Right lobe of liver (tissue), 6 donors: Measurements from ENCODE around the gene KRTAP5-4. TPM values are rescaled to one million over a fixed set of nuclear protein-coding genes. Genes with fewer than 3 reads are reported as not detected.
"Not testable (repeated sequence)": the region's sequence is repeated elsewhere in the genome, so short reads cannot be mapped to it uniquely, and the experiment has no call there.

Source experiments
- ATAC-seq, 4 donors: fragments of 200-7000 bp; cut with Tn5 transposase; one replicate each; pipeline ENCODE4 v1.9.1; 2020; ENCODE audit warnings: mild to moderate bottlenecking in 4 of 4, moderate library complexity in 4 of 4
- DNase-seq, 3 donors: peaks; one replicate each; pipeline ENCODE4 v3.0.0-alpha.2; 2020
- H3K27ac ChIP-seq, 3 donors: fragments of 200-600 bp; one replicate each; pipeline ENCODE4 v1.8.0; 2022
- H3K27me3 ChIP-seq, 2 donors: fragments of 200-600 bp; one replicate each; pipeline ENCODE4 v1.8.0; 2022
- H3K36me3 ChIP-seq, 4 donors: fragments of 200-600 bp; sonication (generic) in 1 of 4; one replicate each; pipeline versions ENCODE4 v1.5.1 to v1.8.0; 2017 to 2022; ENCODE audit warnings: control low read depth in 1 of 4
- H3K4me1 ChIP-seq, 4 donors: fragments of 200-600 bp; sonication (generic) in 1 of 4; one replicate each; pipeline versions ENCODE4 v1.5.1 to v1.8.0; 2017 to 2022; ENCODE audit warnings: control low read depth in 1 of 4
- H3K4me3 ChIP-seq, 3 donors: fragments of 200-600 bp; one replicate each; pipeline ENCODE4 v1.8.0; 2022
- H3K9me3 ChIP-seq, 4 donors: fragments of 200-600 bp; sonication (generic) in 1 of 4; one replicate each; pipeline versions ENCODE4 v1.5.1 to v1.8.0; 2017 to 2022; ENCODE audit warnings: control low read depth in 1 of 4
- POLR2A ChIP-seq: fragments of 450-650 bp; IDR thresholded peaks from one replicate; pipeline ENCODE4 v1.6.1; 2017; ENCODE audit warnings: antibody characterized with exemption, mild to moderate bottlenecking
- WGBS: methylation state at CpG from one replicate; pipeline ENCODE4 v1.1.6; 2018; ENCODE audit warnings: low coverage, low lambda C conversion rate; ENCODE audit not compliant: insufficient coverage; ENCODE audit errors: missing lambda C conversion rate; 5-methylcytosine and 5-hydroxymethylcytosine counted together
- intact Hi-C, 2 donors: fragments of 100-400 bp; cut with DNase I; formaldehyde crosslinking; loops; one replicate each; pipeline versions ENCODE4 v1.11.2 to v1.14.1; 2022
- total RNA-seq, 6 experiments: library from RNA; depleted of rRNA in 2 of 6; stranded (reverse); fragments of >200 nt in 2 of 6; fragmentation: NEBNext Ultra II Directional in 3 of 6; extraction: Animal tissue kit (Norgen Biotek cat#: 25700) in 3 of 6; gene quantifications; one replicate each; pipeline versions ENCODE4 v1.1.0 to v1.2.4, GENCODE V29; 2016 to 2023
- TF ChIP-seq, protein P1 (sequence below), 4 donors: fragments of 200-600 bp in 3 of 4; fragments of 450-650 bp in 1 of 4; IDR thresholded peaks; one replicate each; pipeline versions ENCODE4 v1.5.1 to v1.8.0; 2016 to 2022; ENCODE audit warnings: antibody characterized with exemption in 4 of 4, mild to moderate bottlenecking in 2 of 4
- donor health status: DM: no; HTN: yes; CAD: no.
- donor health status: DM: no; HTN: no; CAD: no.
- donor health status: DM: no; HTN: no; CAD: no.
- donor health status: DM: no; HTN: yes; CAD: no.
- donor health status: DM: no; HTN: yes; CAD: no.

The KRTAP5-4 gene
- total RNA-seq, 6 experiments from 2014 or later, result not detected

DNA sequence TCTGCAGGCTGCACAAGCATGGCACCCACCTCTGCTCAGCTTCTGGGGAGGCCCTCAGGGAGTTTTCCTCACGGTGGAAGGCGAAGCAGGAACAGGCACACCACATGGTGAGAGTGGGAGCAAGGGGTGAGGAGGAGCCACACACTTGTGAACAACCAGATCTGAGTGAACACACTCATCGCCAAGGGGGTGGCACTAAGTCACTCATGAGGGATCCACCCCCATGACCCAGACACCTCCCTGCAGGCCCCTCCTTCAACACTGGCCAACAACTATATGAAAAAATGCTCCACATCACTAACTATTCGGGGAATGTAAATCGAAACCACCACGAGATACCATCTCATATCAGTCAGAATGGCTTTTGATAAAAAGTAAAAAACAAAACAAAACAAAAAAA is 23.1 kb downstream of the KRTAP5-4 start:
- Histone ChIP-seq H3K4me1 (no peaks in the 10 kb centered on the region), H3K36me3 (no peaks in the 10 kb centered on the region), H3K27me3 (no peaks in the 10 kb centered on the region), H3K4me3 (no peak overlapping the region), H3K9me3 (no peaks in the 10 kb centered on the region), H3K27ac (no peak overlapping the region)
- 50% methylated on average over 2 of the region's 6 CpGs for WGBS
- ATAC-seq (no peak), DNase-seq (no peak)
- no peak for TF ChIP-seq POLR2A
- TF ChIP-seq, protein P1, sequence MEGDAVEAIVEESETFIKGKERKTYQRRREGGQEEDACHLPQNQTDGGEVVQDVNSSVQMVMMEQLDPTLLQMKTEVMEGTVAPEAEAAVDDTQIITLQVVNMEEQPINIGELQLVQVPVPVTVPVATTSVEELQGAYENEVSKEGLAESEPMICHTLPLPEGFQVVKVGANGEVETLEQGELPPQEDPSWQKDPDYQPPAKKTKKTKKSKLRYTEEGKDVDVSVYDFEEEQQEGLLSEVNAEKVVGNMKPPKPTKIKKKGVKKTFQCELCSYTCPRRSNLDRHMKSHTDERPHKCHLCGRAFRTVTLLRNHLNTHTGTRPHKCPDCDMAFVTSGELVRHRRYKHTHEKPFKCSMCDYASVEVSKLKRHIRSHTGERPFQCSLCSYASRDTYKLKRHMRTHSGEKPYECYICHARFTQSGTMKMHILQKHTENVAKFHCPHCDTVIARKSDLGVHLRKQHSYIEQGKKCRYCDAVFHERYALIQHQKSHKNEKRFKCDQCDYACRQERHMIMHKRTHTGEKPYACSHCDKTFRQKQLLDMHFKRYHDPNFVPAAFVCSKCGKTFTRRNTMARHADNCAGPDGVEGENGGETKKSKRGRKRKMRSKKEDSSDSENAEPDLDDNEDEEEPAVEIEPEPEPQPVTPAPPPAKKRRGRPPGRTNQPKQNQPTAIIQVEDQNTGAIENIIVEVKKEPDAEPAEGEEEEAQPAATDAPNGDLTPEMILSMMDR (IDR thresholded peaks at IDR 0.05), result no peak
- intact Hi-C loops, result no loop called here

DNA sequence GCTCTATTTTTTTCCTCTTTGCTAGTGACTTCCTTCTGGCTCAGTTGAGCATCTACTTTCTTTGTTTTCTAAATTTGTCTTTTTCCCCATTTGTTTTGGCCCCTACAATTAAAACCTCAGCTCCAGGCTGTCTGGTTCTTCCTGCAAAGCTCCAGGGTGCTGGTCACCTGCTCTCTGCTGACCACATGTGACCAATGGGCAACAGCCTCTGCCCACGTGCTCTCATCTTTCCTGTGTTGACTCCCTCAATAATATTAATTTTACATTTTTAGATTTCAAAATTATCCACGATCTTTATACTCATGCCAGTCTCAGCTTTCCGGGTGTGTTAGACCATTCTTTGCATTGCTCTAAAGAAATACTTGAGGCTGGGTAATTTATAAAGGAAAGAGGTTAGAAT is 23.5 kb downstream of the KRTAP5-4 start:
- intact Hi-C loops, result not testable (repeated sequence)

DNA sequence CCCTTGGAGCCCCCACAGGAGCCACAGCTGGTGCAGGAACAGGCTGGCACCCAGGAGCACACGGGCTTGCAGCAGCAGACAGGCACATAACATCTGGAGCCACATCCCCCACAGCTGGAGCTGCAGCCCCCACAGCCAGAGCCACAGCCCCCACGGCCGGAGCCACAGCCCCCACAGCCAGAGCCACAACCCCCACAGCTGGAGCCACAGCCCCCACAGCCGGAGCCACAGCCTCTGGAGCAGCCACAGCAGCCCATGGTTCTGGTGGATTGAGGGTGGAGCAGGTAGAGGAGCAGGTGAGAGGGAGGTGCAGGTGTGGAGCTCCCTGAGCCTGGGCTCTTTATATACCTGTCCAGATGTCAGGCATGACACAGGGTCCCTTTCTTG is 24.0 kb downstream of the KRTAP5-4 start, which contains the start of gene KRTAP5-2:
Gene KRTAP5-2, minus strand, starts transcription at position 301 of the 387 bp plus-strand sequence. Its CDS starts 44 bp downstream, at position 257.
- TF ChIP-seq, protein P1 (IDR thresholded peaks at IDR 0.05), result no peak
- no peak for TF ChIP-seq POLR2A
- Histone ChIP-seq H3K27me3 (peaks cover 0 to under 1% of the 10 kb centered on the region in 2 donors), H3K4me1 (no peaks in the 10 kb centered on the region), H3K9me3 (no peaks in the 10 kb centered on the region), H3K27ac (no peak within 1 kb of the TSS), H3K4me3 (no peak within 1 kb of the TSS), H3K36me3 (no peaks in the 10 kb centered on the region)
- ATAC-seq (no peak), DNase-seq (no peak)
- intact Hi-C loops, result no loop called here
- WGBS, result no CpG with 5 or more reads among the region's 4 CpGs

More for the DNA sequence above, 23.5 kb downstream of the KRTAP5-4 start:
- H3K36me3 ChIP-seq, H3K27me3 ChIP-seq, H3K4me1 ChIP-seq, H3K9me3 ChIP-seq, H3K4me3 ChIP-seq, ATAC-seq, DNase-seq, H3K27ac ChIP-seq: not testable (repeated sequence)
- 60% methylated on average over 3 of the region's 3 CpGs for WGBS

DNA sequence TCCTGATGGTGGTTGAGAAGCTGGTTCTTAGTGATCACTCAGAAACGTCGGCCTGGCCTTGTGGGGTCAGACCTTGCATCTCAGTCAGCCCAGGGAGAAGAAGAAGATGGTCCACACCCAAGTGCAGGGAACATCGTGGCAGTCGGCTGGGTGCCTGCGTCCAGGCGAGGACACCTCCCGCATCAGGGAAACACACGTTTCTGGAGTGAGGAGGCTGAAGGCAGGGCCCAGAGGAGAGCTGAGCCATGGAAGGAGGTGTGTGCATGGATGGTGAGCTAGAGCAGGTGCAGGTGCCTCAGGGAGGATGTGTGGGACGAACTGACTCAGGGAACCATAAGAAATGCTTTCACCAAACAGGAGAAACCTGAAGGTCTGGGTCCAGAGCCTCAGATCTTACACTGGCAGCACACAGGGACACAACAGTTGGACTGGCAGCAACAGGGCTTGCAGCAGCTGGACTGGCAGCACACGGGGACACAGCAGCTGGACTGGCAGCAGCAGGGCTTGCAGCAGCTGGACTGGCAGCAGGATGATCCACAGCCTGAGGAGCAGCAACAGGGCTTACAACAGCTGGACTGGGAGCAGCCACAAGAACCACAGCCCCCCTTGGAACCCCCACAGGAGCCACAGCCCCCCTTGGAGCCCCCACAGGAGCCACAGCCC is 24.5 kb downstream of the KRTAP5-4 start:
- H3K27me3 ChIP-seq, result peaks cover 0 to 5% of the 10 kb centered on the region in 2 donors
- intact Hi-C loops, result no loop called here
- H3K9me3 ChIP-seq, result no peaks in the 10 kb centered on the region
- H3K4me3 ChIP-seq, result no peak overlapping the region
- no peak for TF ChIP-seq POLR2A
- TF ChIP-seq, protein P1 (IDR thresholded peaks at IDR 0.05), result no peak
- DNase-seq (no peak), ATAC-seq (no peak)
- H3K36me3 ChIP-seq, result no peaks in the 10 kb centered on the region
- 84% methylated on average over 9 of the region's 10 CpGs for WGBS
- H3K27ac ChIP-seq, result no peak overlapping the region
- no peaks in the 10 kb centered on the region for H3K4me1 ChIP-seq

DNA sequence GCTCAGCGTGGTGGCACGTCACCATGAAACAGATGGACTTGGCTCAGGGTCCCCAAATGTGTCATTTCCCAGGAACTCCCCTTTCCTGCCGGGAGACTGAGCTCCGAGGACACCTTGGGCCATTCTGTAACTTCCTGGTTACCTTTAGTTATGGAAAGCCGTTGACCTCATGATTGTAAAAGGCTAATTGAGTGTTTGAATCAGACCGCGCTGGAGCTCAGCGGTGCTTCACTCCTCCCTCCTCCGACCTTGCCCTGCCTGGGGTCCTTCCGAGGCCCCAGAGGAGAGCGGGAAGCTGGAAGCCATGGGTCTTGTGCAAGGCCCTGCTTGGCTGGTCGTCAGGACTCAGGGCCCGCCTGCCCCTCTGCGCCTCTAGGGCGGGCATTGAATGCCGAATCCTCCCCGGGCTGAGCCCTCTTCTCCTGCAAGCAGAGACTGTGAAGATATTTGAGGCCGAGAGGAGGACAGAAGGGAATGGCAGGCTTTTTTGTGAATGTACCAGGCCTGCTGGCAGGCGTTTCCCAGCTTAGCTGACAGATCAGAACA is 25.3 kb downstream of the KRTAP5-4 start:
- H3K4me1 ChIP-seq, H3K27me3 ChIP-seq, H3K4me3 ChIP-seq, DNase-seq, H3K9me3 ChIP-seq, H3K36me3 ChIP-seq, intact Hi-C loops, H3K27ac ChIP-seq, ATAC-seq: not testable (repeated sequence)
- 71% methylated on average over 5 of the region's 19 CpGs for WGBS

DNA sequence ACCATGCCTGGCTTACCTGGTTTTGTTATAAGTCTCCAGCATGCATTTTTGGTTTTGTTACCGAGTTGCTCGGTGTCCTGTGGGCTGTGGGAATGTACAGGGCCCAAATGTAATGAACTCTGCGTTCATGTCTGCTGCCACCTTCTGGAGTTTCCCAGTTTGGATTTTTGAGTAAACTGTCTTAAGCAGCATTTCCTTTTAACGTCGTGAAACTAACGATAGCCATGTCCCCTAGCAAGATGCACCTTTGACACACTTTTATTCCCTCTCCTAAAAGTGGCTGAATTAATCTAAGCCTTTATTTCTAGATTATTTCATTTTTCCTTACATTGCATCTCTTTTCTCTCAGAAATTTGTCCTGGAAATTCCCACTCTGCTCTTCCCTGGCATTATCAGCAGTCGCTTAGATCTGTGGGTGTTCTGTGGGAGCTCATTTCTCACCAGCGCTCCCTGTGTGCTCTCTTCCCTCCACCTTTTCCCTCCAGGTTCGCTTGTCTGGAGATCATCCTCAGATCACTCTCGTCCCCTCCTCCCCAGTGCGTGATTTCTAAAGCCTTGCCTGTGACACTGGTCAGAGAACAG is 25.9 kb downstream of the KRTAP5-4 start:
- not testable (repeated sequence) for ATAC-seq

More for the DNA sequence above, 25.9 kb downstream of the KRTAP5-4 start:
- DNase-seq, H3K27ac ChIP-seq, H3K36me3 ChIP-seq, intact Hi-C loops, H3K4me1 ChIP-seq, H3K4me3 ChIP-seq, H3K27me3 ChIP-seq, H3K9me3 ChIP-seq: not testable (repeated sequence)
- 64% methylated on average over 9 of the region's 11 CpGs for WGBS
